HCT116 (cell line): ENCODE data around the gene RACK1.

Experiments
- EZH2 ChIP-seq: fragments of 200-600 bp; sonication (generic); IDR thresholded peaks from 2 replicates; pipeline ENCODE4 v1.6.1; 2017; ENCODE audit warnings: antibody characterized with exemption, mixed run types
- FOSL1 ChIP-seq: IDR thresholded peaks from 2 replicates; pipeline ENCODE4 v1.6.1; 2012; ENCODE audit warnings: low read depth
- POLR2A ChIP-seq: IDR thresholded peaks from 2 replicates; pipeline ENCODE4 v1.7.0; 2011; ENCODE audit warnings: borderline replicate concordance; ENCODE audit not compliant: insufficient read depth, insufficient read length; ENCODE audit errors: extremely low read depth
- POLR2AphosphoS5 ChIP-seq: IDR thresholded peaks from 2 replicates; pipeline ENCODE4 v1.6.1; 2011; ENCODE audit warnings: mild to moderate bottlenecking, low read depth, low read length, moderate library complexity
- REST ChIP-seq: IDR thresholded peaks from 2 replicates; pipeline ENCODE4 v1.6.1; 2012; ENCODE audit warnings: low read depth
- SIN3A ChIP-seq: IDR thresholded peaks from 2 replicates; pipeline ENCODE4 v1.6.1; 2012; ENCODE audit warnings: low read depth
- SP1 ChIP-seq: IDR thresholded peaks from 2 replicates; pipeline ENCODE4 v1.6.1; 2012; ENCODE audit warnings: low read depth
- YY1 ChIP-seq: IDR thresholded peaks from 2 replicates; pipeline ENCODE4 v1.6.1; 2011; ENCODE audit warnings: low read length, low read depth, moderate library complexity, mild to moderate bottlenecking; ENCODE audit not compliant: insufficient replicate concordance; ENCODE audit errors: extremely low read depth
- TF ChIP-seq, protein P1 (sequence below), 3 experiments: fragments of 200-600 bp in 1 of 3; sonication (generic) in 1 of 3; IDR thresholded peaks in 2 of 3; conservative IDR thresholded peaks in 1 of 3; 2 replicates each; pipeline ENCODE4 v1.5.1; 2012 to 2017; ENCODE audit warnings: low read depth in 2 of 3, low read length in 2 of 3, antibody characterized with exemption in 1 of 3, borderline replicate concordance in 1 of 3, control low read depth in 1 of 3, mild to moderate bottlenecking in 1 of 3, mixed read lengths in 1 of 3, mixed run types in 1 of 3, moderate library complexity in 1 of 3; ENCODE audit not compliant: insufficient read depth in 1 of 3

DNA sequence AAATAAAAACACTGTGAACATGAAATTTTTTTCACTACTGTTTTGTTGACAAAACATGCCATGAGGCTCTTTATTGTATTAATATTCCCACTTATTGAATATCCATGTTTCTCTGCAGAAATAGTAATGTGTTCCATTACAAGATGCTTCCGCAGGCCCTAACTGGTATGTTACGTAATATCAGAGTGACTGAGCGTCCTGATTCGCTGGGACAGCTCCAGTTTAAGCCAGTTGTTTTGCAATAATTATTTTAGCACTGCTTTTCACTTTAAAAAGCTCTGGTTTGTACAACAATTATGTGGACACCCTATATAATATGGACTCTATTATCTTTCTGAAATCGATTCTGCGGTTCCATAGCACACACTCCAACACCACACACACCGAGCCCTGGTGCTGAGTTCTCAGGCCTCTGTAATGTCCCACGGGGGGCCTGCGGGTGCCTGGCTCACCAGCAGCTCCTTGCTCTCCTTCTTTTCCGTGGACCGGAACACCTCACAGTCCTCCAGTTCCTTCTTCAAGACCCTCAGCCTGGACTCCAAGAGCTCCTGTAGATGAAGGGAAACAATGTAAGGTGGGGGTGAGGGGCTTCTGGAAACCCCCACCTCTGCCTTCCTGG, 40.5 kb downstream of the RACK1 start:
- TF ChIP-seq POLR2A (no peak), POLR2AphosphoS5 (no peak), FOSL1 (no peak), REST (no peak), EZH2 (no peak), SP1 (no peak), YY1 (no peak), SIN3A (no peak)
- TF ChIP-seq, protein P1, sequence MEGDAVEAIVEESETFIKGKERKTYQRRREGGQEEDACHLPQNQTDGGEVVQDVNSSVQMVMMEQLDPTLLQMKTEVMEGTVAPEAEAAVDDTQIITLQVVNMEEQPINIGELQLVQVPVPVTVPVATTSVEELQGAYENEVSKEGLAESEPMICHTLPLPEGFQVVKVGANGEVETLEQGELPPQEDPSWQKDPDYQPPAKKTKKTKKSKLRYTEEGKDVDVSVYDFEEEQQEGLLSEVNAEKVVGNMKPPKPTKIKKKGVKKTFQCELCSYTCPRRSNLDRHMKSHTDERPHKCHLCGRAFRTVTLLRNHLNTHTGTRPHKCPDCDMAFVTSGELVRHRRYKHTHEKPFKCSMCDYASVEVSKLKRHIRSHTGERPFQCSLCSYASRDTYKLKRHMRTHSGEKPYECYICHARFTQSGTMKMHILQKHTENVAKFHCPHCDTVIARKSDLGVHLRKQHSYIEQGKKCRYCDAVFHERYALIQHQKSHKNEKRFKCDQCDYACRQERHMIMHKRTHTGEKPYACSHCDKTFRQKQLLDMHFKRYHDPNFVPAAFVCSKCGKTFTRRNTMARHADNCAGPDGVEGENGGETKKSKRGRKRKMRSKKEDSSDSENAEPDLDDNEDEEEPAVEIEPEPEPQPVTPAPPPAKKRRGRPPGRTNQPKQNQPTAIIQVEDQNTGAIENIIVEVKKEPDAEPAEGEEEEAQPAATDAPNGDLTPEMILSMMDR (IDR thresholded peaks at IDR 0.05 in 2 of 3, conservative IDR thresholded peaks at IDR 0.05 in 1 of 3; ENCODE audit: borderline replicate concordance in 1 of 3, insufficient read depth in 1 of 3, low read depth in 2 of 3, low read length in 2 of 3), result no peak
